IPS-20b (cell line): ENCODE measurements around the gene AGAP1.

Experiments used
- H3K27ac ChIP-seq: one replicate; pipeline ENCODE4 v1.5.1; 2013; ENCODE audit warnings: low read length
- H3K27me3 ChIP-seq: 2 replicates; pipeline ENCODE4 v1.6.1; 2013; ENCODE audit warnings: mild to moderate bottlenecking, low read length, inconsistent platforms; ENCODE audit not compliant: insufficient read depth
- H3K36me3 ChIP-seq: 2 replicates; pipeline ENCODE4 v1.6.1; 2013; ENCODE audit warnings: low read depth, mild to moderate bottlenecking, inconsistent platforms, low read length, moderate library complexity; ENCODE audit not compliant: insufficient read depth
- H3K4me1 ChIP-seq: 2 replicates; pipeline ENCODE4 v1.6.1; 2013; ENCODE audit warnings: mild to moderate bottlenecking, control low read depth, inconsistent platforms, low read length, moderate library complexity; ENCODE audit not compliant: insufficient read depth
- H3K4me3 ChIP-seq: 2 replicates; pipeline ENCODE4 v1.5.1; 2013; ENCODE audit warnings: mild to moderate bottlenecking, low read length, inconsistent platforms
- H3K9ac ChIP-seq: 2 replicates; pipeline ENCODE4 v1.6.1; 2013; ENCODE audit warnings: low read depth, mild to moderate bottlenecking, inconsistent platforms, low read length, moderate library complexity
- H3K9me3 ChIP-seq: 2 replicates; pipeline ENCODE4 v1.6.1; 2013; ENCODE audit warnings: mild to moderate bottlenecking, low read depth, low read length, inconsistent platforms; ENCODE audit not compliant: insufficient read depth

Gene AGAP1

GRCh38 chr2:236049981-236050380 lies 556.1 kb downstream of the AGAP1 start:
- Histone ChIP-seq H3K27ac (no peak overlapping the region), H3K4me3 (no peak overlapping the region), H3K9me3 (no peaks in the 10 kb centered on the region), H3K4me1 (peaks cover 21% of the 10 kb centered on the region), H3K36me3 (no peaks in the 10 kb centered on the region), H3K9ac (no peak overlapping the region), H3K27me3 (peaks cover 31% of the 10 kb centered on the region)

GRCh38 chr2:236051351-236051750 lies 557.5 kb downstream of the AGAP1 start:
- Histone ChIP-seq H3K4me3 (no peak overlapping the region), H3K27me3 (peaks cover 45% of the 10 kb centered on the region), H3K4me1 (peaks cover 23% of the 10 kb centered on the region), H3K9ac (no peak overlapping the region), H3K27ac (no peak overlapping the region), H3K9me3 (no peaks in the 10 kb centered on the region), H3K36me3 (no peaks in the 10 kb centered on the region)

DNA sequence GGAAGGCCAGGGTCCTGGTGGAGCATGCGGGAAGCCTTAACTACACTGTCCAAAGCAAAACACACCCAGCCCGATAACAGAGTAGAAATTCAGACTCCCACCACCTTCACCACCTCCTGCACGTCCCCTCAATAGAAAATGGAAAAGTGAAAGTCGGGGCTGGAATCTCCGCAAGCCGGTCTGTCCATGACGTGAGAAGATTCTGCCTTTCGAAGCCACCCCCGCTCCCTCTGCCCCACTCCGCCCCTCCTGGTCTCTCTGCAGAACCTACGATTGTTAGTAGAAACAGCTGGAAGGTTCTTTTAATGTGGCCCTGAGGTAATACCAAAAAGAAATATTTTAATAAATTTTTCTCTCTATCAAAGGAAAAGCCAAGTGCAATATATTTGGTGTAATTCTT lies 558.0 kb downstream of the AGAP1 start:
- Histone ChIP-seq H3K27ac (no peak overlapping the region), H3K4me1 (peaks cover 23% of the 10 kb centered on the region), H3K4me3 (no peak overlapping the region), H3K36me3 (no peaks in the 10 kb centered on the region), H3K27me3 (peaks cover 47% of the 10 kb centered on the region), H3K9ac (no peak overlapping the region), H3K9me3 (no peaks in the 10 kb centered on the region)

- no peaks in the 10 kb centered on the region for H3K36me3 ChIP-seq
- H3K4me1 ChIP-seq = peaks cover 23% of the 10 kb centered on the region
- H3K27me3 ChIP-seq = peaks cover 47% of the 10 kb centered on the region
- H3K9me3 ChIP-seq = no peaks in the 10 kb centered on the region
- no peak overlapping the region for H3K4me3 ChIP-seq
- H3K27ac ChIP-seq = no peak overlapping the region
- H3K9ac ChIP-seq = no peak overlapping the region
Observed at GRCh38 chr2:236052206-236052605, 558.4 kb downstream of the AGAP1 start.

GRCh38 chr2:236052926-236053821 lies 559.3 kb downstream of the AGAP1 start:
- H3K4me1 ChIP-seq = peaks cover 23% of the 10 kb centered on the region
- H3K27ac ChIP-seq = no peak overlapping the region
- peaks cover 47% of the 10 kb centered on the region for H3K27me3 ChIP-seq
- peaks cover 3% of the 10 kb centered on the region; the same call in 1 of the 2 replicates for H3K9me3 ChIP-seq
- H3K36me3 ChIP-seq = 0 out of 2 replicates have a peak, but pooled peaks cover 3% of the 10 kb centered on the region
- peak overlapping the region; percentile 41; the same call in 1 of the 2 replicates for H3K4me3 ChIP-seq
- peak overlapping the region; percentile 10; the same call in 1 of the 2 replicates for H3K9ac ChIP-seq

- no peak overlapping the region for H3K27ac ChIP-seq
- peak overlapping the region; percentile 41; the same call in 1 of the 2 replicates for H3K4me3 ChIP-seq
- H3K9ac ChIP-seq = peak overlapping the region; percentile 10; the same call in 1 of the 2 replicates
- H3K9me3 ChIP-seq = peaks cover 5% of the 10 kb centered on the region; the same call in 1 of the 2 replicates
- H3K36me3 ChIP-seq = 0 out of 2 replicates have a peak, but pooled peaks cover 5% of the 10 kb centered on the region
- peaks cover 47% of the 10 kb centered on the region for H3K27me3 ChIP-seq
- H3K4me1 ChIP-seq = peaks cover 23% of the 10 kb centered on the region
Observed at GRCh38 chr2:236054125-236054524, 560.3 kb downstream of the AGAP1 start.

- H3K36me3 ChIP-seq = 0 out of 2 replicates have a peak, but pooled peaks cover 5% of the 10 kb centered on the region
- peaks cover 5% of the 10 kb centered on the region; the same call in 1 of the 2 replicates for H3K9me3 ChIP-seq
- no peak overlapping the region for H3K9ac ChIP-seq
- H3K27ac ChIP-seq = no peak overlapping the region
- H3K4me1 ChIP-seq = peaks cover 23% of the 10 kb centered on the region
- H3K4me3 ChIP-seq = peak overlapping the region; percentile 29; the same call in 1 of the 2 replicates
- peaks cover 47% of the 10 kb centered on the region for H3K27me3 ChIP-seq
Observed at GRCh38 chr2:236054621-236055305, 560.9 kb downstream of the AGAP1 start.

DNA sequence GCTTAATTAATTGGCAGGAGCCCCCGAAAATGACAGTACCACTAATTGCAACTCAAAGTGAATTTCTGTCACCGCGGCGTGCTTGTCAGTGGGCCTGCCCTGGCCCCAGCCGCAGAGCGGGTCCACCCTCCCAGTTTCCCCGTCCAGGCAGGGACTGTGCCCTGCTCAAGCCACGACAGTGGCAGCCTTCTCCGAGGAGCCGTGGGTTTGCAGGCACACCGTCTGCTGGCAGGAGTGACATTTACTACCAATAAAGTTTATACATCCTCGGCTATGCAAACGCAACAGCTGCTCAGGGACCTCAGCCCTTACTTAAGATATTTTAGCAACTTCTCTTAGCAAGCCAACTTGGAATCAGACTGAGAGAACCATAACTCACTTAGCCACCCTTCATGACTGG lies 561.6 kb downstream of the AGAP1 start:
- no peak overlapping the region for H3K27ac ChIP-seq
- H3K36me3 ChIP-seq = 0 out of 2 replicates have a peak, but pooled peaks cover 5% of the 10 kb centered on the region
- peaks cover 23% of the 10 kb centered on the region for H3K4me1 ChIP-seq
- H3K9ac ChIP-seq = no peak overlapping the region
- H3K27me3 ChIP-seq = peaks cover 47% of the 10 kb centered on the region
- H3K9me3 ChIP-seq = peaks cover 5% of the 10 kb centered on the region; the same call in 1 of the 2 replicates
- no peak overlapping the region for H3K4me3 ChIP-seq

GRCh38 chr2:236056141-236056540 lies 562.3 kb downstream of the AGAP1 start:
- H3K27ac ChIP-seq = no peak overlapping the region
- H3K9ac ChIP-seq = no peak overlapping the region
- peaks cover 5% of the 10 kb centered on the region; the same call in 1 of the 2 replicates for H3K9me3 ChIP-seq
- peaks cover 47% of the 10 kb centered on the region for H3K27me3 ChIP-seq
- peaks cover 26% of the 10 kb centered on the region for H3K4me1 ChIP-seq
- no peak overlapping the region for H3K4me3 ChIP-seq
- 0 out of 2 replicates have a peak, but pooled peaks cover 5% of the 10 kb centered on the region for H3K36me3 ChIP-seq

DNA sequence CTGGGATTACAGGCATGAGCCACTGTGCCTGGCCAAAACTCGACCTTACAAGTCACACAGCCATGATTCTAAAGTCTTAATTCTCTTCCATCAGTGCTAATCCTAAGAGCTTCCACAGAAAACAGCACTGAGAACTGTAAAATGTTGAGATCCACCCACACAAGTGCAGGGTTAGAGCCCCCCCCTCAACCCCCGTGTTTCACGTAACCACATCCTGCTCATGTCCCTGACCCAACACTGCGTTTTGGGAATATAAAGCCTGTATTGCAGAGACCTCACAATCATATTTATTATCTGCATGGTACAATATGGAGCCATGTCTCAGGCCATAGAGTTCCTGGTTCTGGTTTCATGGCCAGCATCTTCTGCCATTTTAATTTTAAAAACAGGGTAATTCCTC lies 563.5 kb downstream of the AGAP1 start:
- no peak overlapping the region for H3K4me3 ChIP-seq
- peaks cover 5% of the 10 kb centered on the region; the same call in 1 of the 2 replicates for H3K9me3 ChIP-seq
- H3K27me3 ChIP-seq = peaks cover 37% of the 10 kb centered on the region
- no peak overlapping the region for H3K27ac ChIP-seq
- H3K36me3 ChIP-seq = 0 out of 2 replicates have a peak, but pooled peaks cover 5% of the 10 kb centered on the region
- peaks cover 36% of the 10 kb centered on the region for H3K4me1 ChIP-seq
- H3K9ac ChIP-seq = no peak overlapping the region

GRCh38 chr2:236061497-236061896 lies 567.7 kb downstream of the AGAP1 start:
- 0 out of 2 replicates have a peak, but pooled peaks cover 5% of the 10 kb centered on the region for H3K36me3 ChIP-seq
- 0 out of 2 replicates have a peak, but pooled peaks cover under 1% of the 10 kb centered on the region for H3K27me3 ChIP-seq
- no peak overlapping the region for H3K4me3 ChIP-seq
- no peak overlapping the region for H3K9ac ChIP-seq
- H3K9me3 ChIP-seq = peaks cover 5% of the 10 kb centered on the region; the same call in 1 of the 2 replicates
- H3K4me1 ChIP-seq = peaks cover 19% of the 10 kb centered on the region; the same call in 1 of the 2 replicates
- no peak overlapping the region for H3K27ac ChIP-seq
